ENCODE measurements around the gene PDCL2. TPM values are rescaled to one million over a fixed set of nuclear protein-coding genes. Genes with fewer than 3 reads are reported as not detected.

Gene PDCL2
- total and polyA plus RNA-seq, 2 of the 13 experiments (the other 11 are each of a cell fraction or from before 2014, with no cell fraction given), result not detected

DNA sequence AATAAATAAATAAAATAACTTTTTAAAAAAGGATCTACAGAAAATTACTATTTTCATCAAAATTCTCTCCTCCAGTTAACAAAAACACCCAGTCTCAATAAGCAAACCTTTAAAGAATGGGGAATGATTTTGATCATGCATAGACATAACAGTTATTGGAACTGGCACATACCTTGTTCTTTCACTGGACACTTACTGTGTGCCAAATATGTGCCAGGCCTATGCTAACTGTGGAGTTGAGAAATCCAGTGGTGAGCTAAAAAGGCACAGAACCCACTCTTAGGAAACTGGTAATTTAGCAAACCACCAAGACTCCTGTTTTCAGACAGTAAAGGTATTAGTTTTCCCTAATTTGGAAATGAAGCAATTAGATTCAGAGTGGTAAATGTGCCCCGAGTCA lies 84.4 kb downstream of the PDCL2 start:
- in situ Hi-C loops (cut with HindIII; ENCODE audit: extremely low pct_ligation_motif_present, low pct_unique_long_range_greater_than_20kb), result no loop called here
- TF ChIP-seq ZNF326 (CRISPR knock-in tag; IDR thresholded peaks at IDR 0.05; ENCODE audit: borderline replicate concordance) (no peak), ZNF121 (CRISPR knock-in tag; IDR thresholded peaks at IDR 0.05) (no peak), POGZ (CRISPR knock-in tag; IDR thresholded peaks at IDR 0.05) (no peak), MTA1 (CRISPR knock-in tag; IDR thresholded peaks at IDR 0.05; ENCODE audit: borderline replicate concordance) (no peak), NKX3-1 (CRISPR knock-in tag; IDR thresholded peaks at IDR 0.05) (no peak), HDAC2 (CRISPR knock-in tag; IDR thresholded peaks at IDR 0.05) (no peak), ERF (CRISPR knock-in tag; IDR thresholded peaks at IDR 0.05) (no peak), BORCS8-MEF2B (CRISPR knock-in tag; IDR thresholded peaks at IDR 0.05) (no peak), YEATS2 (CRISPR knock-in tag; IDR thresholded peaks at IDR 0.05; ENCODE audit: borderline replicate concordance) (no peak)
- TF ChIP-seq, protein P1, sequence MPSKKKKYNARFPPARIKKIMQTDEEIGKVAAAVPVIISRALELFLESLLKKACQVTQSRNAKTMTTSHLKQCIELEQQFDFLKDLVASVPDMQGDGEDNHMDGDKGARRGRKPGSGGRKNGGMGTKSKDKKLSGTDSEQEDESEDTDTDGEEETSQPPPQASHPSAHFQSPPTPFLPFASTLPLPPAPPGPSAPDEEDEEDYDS (CRISPR knock-in tag; IDR thresholded peaks at IDR 0.05), result no peak
- TF ChIP-seq, protein P2, sequence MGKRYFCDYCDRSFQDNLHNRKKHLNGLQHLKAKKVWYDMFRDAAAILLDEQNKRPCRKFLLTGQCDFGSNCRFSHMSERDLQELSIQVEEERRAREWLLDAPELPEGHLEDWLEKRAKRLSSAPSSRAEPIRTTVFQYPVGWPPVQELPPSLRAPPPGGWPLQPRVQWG (CRISPR knock-in tag; IDR thresholded peaks at IDR 0.05; ENCODE audit: borderline replicate concordance, low read depth), result no peak
- TF ChIP-seq, protein P3, sequence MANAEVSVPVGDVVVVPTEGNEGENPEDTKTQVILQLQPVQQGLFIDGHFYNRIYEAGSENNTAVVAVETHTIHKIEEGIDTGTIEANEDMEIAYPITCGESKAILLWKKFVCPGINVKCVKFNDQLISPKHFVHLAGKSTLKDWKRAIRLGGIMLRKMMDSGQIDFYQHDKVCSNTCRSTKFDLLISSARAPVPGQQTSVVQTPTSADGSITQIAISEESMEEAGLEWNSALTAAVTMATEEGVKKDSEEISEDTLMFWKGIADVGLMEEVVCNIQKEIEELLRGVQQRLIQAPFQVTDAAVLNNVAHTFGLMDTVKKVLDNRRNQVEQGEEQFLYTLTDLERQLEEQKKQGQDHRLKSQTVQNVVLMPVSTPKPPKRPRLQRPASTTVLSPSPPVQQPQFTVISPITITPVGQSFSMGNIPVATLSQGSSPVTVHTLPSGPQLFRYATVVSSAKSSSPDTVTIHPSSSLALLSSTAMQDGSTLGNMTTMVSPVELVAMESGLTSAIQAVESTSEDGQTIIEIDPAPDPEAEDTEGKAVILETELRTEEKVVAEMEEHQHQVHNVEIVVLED (CRISPR knock-in tag; IDR thresholded peaks at IDR 0.05; ENCODE audit: borderline replicate concordance), result no peak
- TF ChIP-seq, protein P4, sequence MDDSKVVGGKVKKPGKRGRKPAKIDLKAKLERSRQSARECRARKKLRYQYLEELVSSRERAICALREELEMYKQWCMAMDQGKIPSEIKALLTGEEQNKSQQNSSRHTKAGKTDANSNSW (CRISPR knock-in tag; IDR thresholded peaks at IDR 0.05; ENCODE audit: borderline replicate concordance), result no peak
- TF ChIP-seq, protein P5, sequence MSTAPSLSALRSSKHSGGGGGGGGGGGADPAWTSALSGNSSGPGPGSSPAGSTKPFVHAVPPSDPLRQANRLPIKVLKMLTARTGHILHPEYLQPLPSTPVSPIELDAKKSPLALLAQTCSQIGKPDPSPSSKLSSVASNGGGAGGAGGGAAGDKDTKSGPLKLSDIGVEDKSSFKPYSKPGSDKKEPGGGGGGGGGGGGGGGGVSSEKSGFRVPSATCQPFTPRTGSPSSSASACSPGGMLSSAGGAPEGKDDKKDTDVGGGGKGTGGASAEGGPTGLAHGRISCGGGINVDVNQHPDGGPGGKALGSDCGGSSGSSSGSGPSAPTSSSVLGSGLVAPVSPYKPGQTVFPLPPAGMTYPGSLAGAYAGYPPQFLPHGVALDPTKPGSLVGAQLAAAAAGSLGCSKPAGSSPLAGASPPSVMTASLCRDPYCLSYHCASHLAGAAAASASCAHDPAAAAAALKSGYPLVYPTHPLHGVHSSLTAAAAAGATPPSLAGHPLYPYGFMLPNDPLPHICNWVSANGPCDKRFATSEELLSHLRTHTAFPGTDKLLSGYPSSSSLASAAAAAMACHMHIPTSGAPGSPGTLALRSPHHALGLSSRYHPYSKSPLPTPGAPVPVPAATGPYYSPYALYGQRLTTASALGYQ (CRISPR knock-in tag; IDR thresholded peaks at IDR 0.05), result no peak
- TF ChIP-seq, protein P6, sequence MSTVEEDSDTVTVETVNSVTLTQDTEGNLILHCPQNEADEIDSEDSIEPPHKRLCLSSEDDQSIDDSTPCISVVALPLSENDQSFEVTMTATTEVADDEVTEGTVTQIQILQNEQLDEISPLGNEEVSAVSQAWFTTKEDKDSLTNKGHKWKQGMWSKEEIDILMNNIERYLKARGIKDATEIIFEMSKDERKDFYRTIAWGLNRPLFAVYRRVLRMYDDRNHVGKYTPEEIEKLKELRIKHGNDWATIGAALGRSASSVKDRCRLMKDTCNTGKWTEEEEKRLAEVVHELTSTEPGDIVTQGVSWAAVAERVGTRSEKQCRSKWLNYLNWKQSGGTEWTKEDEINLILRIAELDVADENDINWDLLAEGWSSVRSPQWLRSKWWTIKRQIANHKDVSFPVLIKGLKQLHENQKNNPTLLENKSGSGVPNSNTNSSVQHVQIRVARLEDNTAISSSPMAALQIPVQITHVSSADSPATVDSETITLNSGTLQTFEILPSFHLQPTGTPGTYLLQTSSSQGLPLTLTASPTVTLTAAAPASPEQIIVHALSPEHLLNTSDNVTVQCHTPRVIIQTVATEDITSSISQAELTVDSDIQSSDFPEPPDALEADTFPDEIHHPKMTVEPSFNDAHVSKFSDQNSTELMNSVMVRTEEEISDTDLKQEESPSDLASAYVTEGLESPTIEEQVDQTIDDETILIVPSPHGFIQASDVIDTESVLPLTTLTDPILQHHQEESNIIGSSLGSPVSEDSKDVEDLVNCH (CRISPR knock-in tag; IDR thresholded peaks at IDR 0.05), result no peak
- TF ChIP-seq, protein P7, sequence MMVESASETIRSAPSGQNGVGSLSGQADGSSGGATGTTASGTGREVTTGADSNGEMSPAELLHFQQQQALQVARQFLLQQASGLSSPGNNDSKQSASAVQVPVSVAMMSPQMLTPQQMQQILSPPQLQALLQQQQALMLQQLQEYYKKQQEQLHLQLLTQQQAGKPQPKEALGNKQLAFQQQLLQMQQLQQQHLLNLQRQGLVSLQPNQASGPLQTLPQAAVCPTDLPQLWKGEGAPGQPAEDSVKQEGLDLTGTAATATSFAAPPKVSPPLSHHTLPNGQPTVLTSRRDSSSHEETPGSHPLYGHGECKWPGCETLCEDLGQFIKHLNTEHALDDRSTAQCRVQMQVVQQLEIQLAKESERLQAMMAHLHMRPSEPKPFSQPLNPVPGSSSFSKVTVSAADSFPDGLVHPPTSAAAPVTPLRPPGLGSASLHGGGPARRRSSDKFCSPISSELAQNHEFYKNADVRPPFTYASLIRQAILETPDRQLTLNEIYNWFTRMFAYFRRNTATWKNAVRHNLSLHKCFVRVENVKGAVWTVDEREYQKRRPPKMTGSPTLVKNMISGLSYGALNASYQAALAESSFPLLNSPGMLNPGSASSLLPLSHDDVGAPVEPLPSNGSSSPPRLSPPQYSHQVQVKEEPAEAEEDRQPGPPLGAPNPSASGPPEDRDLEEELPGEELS (CRISPR knock-in tag; IDR thresholded peaks at IDR 0.05), result no peak

More for the DNA sequence above, 84.4 kb downstream of the PDCL2 start:
- FAIRE-seq, result no peak
- H3K79me2 ChIP-seq (ENCODE audit: insufficient read depth, low read length), result no peaks in the 10 kb centered on the region
- no peak overlapping the region for H3K4me2 ChIP-seq (ENCODE audit: low read depth, low read length)
- H3K4me1 ChIP-seq (ENCODE audit: insufficient read depth, low read length), result no peaks in the 10 kb centered on the region
- no peak overlapping the region for H3K27ac ChIP-seq (ENCODE audit: extremely low read length, insufficient read depth, low read length)
- intact Hi-C loops (cut with micrococcal nuclease; ENCODE audit: unreplicated experiment), result no loop called here
- no peak overlapping the region for H2AFZ ChIP-seq (ENCODE audit: low read length)
- H4K20me1 ChIP-seq (ENCODE audit: insufficient read depth, low read length), result no peaks in the 10 kb centered on the region
- ChIA-PET CTCF (ENCODE audit: low intra/inter-chr PET ratio, low total read pairs) (no interaction called here), POLR2A (no interaction called here)
- DNase-seq (ENCODE audit: low spot score), result no peak
- H3K27me3 ChIP-seq (ENCODE audit: control insufficient read depth in 1 of 2, insufficient read depth in 2 of 2, low read length in 2 of 2), result no peaks in the 10 kb centered on the region
- peaks cover 0 to 3% of the 10 kb centered on the region in 2 experiments; a peak in 1 of 5 replicates for H3K36me3 ChIP-seq (replicated peaks in 1 of 2; ENCODE audit: control insufficient read depth in 1 of 2, insufficient read depth in 2 of 2, low read length in 2 of 2)
- no TSS peak for BruUV-seq (replicated peaks)
- no peak overlapping the region for H3K9ac ChIP-seq (ENCODE audit: insufficient read depth, low read depth, low read length)
- ATAC-seq, result no peak
- 100% methylated on average over 1 of the region's 1 CpG for WGBS (ENCODE audit: low lambda C conversion rate)
- H3K4me3 ChIP-seq (replicated peaks in 1 of 3; ENCODE audit: insufficient read depth in 1 of 3, low read depth in 2 of 3, low read length in 3 of 3), result no peak overlapping the region
- H3K9me3 ChIP-seq (ENCODE audit: low read length), result no peaks in the 10 kb centered on the region
